K562 (cell line): ENCODE measurements around the gene SNCB. TPM values are rescaled to one million over a fixed set of nuclear protein-coding genes. Genes with fewer than 3 reads are reported as not detected.
A peak's percentile ranks its signal among the peaks of the same experiment; 100 is the strongest.

Experiments used
- DPF2 ChIP-seq: fragments of 450-650 bp; IDR thresholded peaks from 2 replicates; pipeline ENCODE4 v1.6.1; 2016
- MAZ ChIP-seq, 2 experiments: fragments of 450-650 bp in 1 of 2; sonication (generic) in 1 of 2; formaldehyde crosslinking; IDR thresholded peaks in 1 of 2; conservative IDR thresholded peaks in 1 of 2; 2 replicates each; pipeline versions ENCODE4 v1.4.0 to v1.5.0; 2020; ENCODE audit warnings: mild to moderate bottlenecking in 1 of 2, missing genetic modification reagents in 1 of 2
- MEIS2 ChIP-seq: fragments of 450-650 bp; IDR thresholded peaks from 2 replicates; pipeline ENCODE4 v1.6.1; 2014; ENCODE audit warnings: mild to moderate bottlenecking; ENCODE audit not compliant: partially characterized antibody
- NFIC ChIP-seq: fragments of 450-650 bp; IDR thresholded peaks from 2 replicates; pipeline ENCODE4 v1.6.1; 2017; ENCODE audit warnings: mild to moderate bottlenecking, inconsistent platforms
- PHF8 ChIP-seq: fragments of 200-600 bp; sonication (generic); IDR thresholded peaks from 2 replicates; pipeline ENCODE4 v1.6.1; 2012; ENCODE audit warnings: mixed run types, mild to moderate bottlenecking, inconsistent platforms, low read length, moderate library complexity, borderline replicate concordance
- SAP30 ChIP-seq: fragments of 200-600 bp; sonication (generic); IDR thresholded peaks from 2 replicates; pipeline ENCODE4 v1.6.1; 2012; ENCODE audit warnings: borderline replicate concordance, low read depth, mild to moderate bottlenecking, moderate library complexity, low read length, control low read depth, inconsistent platforms; ENCODE audit not compliant: insufficient read depth, poor library complexity, severe bottlenecking
- ZFPM2 ChIP-seq: fragments of 250-450 bp; sonication (Bioruptor Pico); IDR thresholded peaks from 2 replicates; pipeline ENCODE4 v1.5.1; 2022; ENCODE audit warnings: mild to moderate bottlenecking
- ZNF175 ChIP-seq: fragments of 200-800 bp; sonication (Bioruptor generic); IDR thresholded peaks from 2 replicates; pipeline ENCODE4 v1.6.1; 2016; ENCODE audit warnings: low read depth, mild to moderate bottlenecking, missing genetic modification characterization, missing compliant biosample characterization
- ZNF75A ChIP-seq: fragments of 450-650 bp; formaldehyde crosslinking; IDR thresholded peaks from 2 replicates; pipeline ENCODE4 v1.4.0; 2020; ENCODE audit warnings: mild to moderate bottlenecking
- ZNF764 ChIP-seq: fragments of 250-450 bp; sonication (Bioruptor Pico); IDR thresholded peaks from 2 replicates; pipeline ENCODE4 v1.4.0; 2020; ENCODE audit warnings: low read depth, mild to moderate bottlenecking, moderate library complexity
- polyA plus RNA-seq, 8 experiments: library from polyadenylated mRNA; depleted of rRNA in 4 of 8; stranded (reverse) in 5 of 8; unstranded in 3 of 8; fragments of >200 nt; fragmentation: Nextera tagmentation in 2 of 8; fragmentation: Illumina TruSeq in 1 of 8; extraction: Ambion mirVana in 2 of 8; extraction: Trizol in 1 of 8; gene quantifications; 2 replicates each; pipeline versions ENCODE4 v1.2.1 to v1.2.3, GENCODE V29; 2011 to 2014; ENCODE audit warnings: inconsistent platforms in 1 of 8, missing spikeins in 1 of 8
- total RNA-seq, 7 experiments: library from RNA; depleted of rRNA in 6 of 7; stranded (reverse); fragments of >200 nt in 6 of 7; fragmentation: Illumina TruSeq in 2 of 7; extraction: Trizol in 2 of 7; gene quantifications; 2 replicates each; pipeline versions ENCODE4 v1.2.1 to v1.2.3, GENCODE V29; 2011 to 2021; ENCODE audit warnings: low replicate concordance in 1 of 7
- TF ChIP-seq, protein P1 (sequence below), 2 experiments: fragments of 450-650 bp; formaldehyde crosslinking in 1 of 2; IDR thresholded peaks; 2 replicates each; pipeline versions ENCODE4 v1.4.0 to v1.6.1; 2014 to 2020; ENCODE audit warnings: mild to moderate bottlenecking in 2 of 2, borderline replicate concordance in 1 of 2, low read depth in 1 of 2
- TF ChIP-seq, protein P2 (sequence below): fragments of 450-650 bp; IDR thresholded peaks from 2 replicates; pipeline ENCODE4 v1.6.1; 2016; ENCODE audit warnings: low read depth, mild to moderate bottlenecking, moderate library complexity
- TF ChIP-seq, protein P3 (sequence below), 3 experiments: fragments of 200-800 bp in 1 of 3; sonication (Bioruptor generic) in 1 of 3; sonication (generic) in 1 of 3; formaldehyde crosslinking in 1 of 3; IDR thresholded peaks; 2 replicates each; pipeline versions ENCODE4 v1.6.1 to v1.8.0; 2016 to 2022; ENCODE audit warnings: mild to moderate bottlenecking in 2 of 3, missing compliant biosample characterization in 2 of 3, missing genetic modification characterization in 2 of 3, missing genetic modification reagents in 1 of 3

SNCB gene
- total and polyA plus RNA-seq, 9 of the 15 experiments (the other 6 are each of a cell fraction or from before 2014, with no cell fraction given), result not detected

DNA sequence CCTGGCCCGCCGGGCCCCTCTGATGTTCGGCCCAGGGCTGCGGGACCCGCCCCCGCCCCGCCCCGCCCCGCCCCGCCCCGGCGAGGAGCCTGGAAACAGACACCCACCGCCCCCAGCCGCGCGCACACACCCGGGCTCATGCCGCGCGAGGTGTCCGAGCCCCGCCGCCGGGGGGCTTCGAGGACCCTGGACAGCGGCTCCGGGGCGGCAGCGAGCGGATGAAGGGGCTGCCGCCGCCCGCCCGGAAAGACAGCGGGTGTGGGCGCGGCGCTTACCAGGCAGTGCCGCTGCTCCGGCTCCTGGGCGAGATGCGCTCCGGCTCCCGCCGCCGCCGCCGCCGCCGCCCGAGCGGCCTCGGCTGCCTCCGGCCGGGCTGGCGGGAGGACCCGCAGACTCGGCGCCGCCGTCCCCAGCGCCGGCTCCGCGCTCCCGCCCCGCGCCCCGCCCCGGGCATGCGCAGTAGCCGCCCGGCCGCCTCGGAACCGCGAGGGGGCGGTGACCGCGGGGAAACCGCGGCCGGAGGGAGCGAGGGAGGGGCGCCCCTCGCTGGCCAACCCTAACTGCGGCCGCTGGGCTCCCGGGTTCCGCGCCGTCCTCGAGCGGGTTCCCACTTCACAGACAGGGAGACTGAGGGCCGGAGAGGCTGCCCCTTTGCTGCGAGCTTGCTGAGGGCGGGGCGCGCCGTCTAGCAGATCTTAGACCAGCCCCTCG, 20.5 kb downstream of the SNCB start, which contains the start of gene GPRIN1 (continued):
- TF ChIP-seq, protein P1, sequence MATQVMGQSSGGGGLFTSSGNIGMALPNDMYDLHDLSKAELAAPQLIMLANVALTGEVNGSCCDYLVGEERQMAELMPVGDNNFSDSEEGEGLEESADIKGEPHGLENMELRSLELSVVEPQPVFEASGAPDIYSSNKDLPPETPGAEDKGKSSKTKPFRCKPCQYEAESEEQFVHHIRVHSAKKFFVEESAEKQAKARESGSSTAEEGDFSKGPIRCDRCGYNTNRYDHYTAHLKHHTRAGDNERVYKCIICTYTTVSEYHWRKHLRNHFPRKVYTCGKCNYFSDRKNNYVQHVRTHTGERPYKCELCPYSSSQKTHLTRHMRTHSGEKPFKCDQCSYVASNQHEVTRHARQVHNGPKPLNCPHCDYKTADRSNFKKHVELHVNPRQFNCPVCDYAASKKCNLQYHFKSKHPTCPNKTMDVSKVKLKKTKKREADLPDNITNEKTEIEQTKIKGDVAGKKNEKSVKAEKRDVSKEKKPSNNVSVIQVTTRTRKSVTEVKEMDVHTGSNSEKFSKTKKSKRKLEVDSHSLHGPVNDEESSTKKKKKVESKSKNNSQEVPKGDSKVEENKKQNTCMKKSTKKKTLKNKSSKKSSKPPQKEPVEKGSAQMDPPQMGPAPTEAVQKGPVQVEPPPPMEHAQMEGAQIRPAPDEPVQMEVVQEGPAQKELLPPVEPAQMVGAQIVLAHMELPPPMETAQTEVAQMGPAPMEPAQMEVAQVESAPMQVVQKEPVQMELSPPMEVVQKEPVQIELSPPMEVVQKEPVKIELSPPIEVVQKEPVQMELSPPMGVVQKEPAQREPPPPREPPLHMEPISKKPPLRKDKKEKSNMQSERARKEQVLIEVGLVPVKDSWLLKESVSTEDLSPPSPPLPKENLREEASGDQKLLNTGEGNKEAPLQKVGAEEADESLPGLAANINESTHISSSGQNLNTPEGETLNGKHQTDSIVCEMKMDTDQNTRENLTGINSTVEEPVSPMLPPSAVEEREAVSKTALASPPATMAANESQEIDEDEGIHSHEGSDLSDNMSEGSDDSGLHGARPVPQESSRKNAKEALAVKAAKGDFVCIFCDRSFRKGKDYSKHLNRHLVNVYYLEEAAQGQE (IDR thresholded peaks at IDR 0.05; ENCODE audit: borderline replicate concordance), result peak; percentile 90
- TF ChIP-seq, protein P1 (CRISPR knock-in tag; IDR thresholded peaks at IDR 0.05; ENCODE audit: low read depth), result peak; percentile 90
- TF ChIP-seq ZNF175 (CRISPR knock-in tag) (no peak), ZFPM2 (CRISPR knock-in tag) (no peak), NFIC (peak; percentile 37; the same call in 1 of the 2 replicates), PHF8 (peak; percentile 61; the same call in 1 of the 2 replicates), ZNF764 (CRISPR knock-in tag) (no peak), ZNF75A (CRISPR knock-in tag) (no peak), MAZ (CRISPR knock-in tag; conservative IDR thresholded peaks at IDR 0.05 in 1 of 2, IDR thresholded peaks at IDR 0.05 in 1 of 2) (peak; percentile 68 to 75), MEIS2 (peak; percentile 44), SAP30 (no peak), DPF2 (no peak; the same call in 1 of the 2 replicates)
- TF ChIP-seq, protein P2, sequence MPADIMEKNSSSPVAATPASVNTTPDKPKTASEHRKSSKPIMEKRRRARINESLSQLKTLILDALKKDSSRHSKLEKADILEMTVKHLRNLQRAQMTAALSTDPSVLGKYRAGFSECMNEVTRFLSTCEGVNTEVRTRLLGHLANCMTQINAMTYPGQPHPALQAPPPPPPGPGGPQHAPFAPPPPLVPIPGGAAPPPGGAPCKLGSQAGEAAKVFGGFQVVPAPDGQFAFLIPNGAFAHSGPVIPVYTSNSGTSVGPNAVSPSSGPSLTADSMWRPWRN, result no peak
- TF ChIP-seq, protein P3, sequence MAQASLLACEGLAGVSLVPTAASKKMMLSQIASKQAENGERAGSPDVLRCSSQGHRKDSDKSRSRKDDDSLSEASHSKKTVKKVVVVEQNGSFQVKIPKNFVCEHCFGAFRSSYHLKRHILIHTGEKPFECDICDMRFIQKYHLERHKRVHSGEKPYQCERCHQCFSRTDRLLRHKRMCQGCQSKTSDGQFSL (CRISPR knock-in tag; IDR thresholded peaks at IDR 0.05), result peak; percentile 72
- TF ChIP-seq, protein P3 (tag; IDR thresholded peaks at IDR 0.05), result no peak
